Retina (tissue), 1 donor: Measurements from ENCODE around the gene EIF3D.

Source experiments
- DNase-seq: peaks from one replicate; pipeline ENCODE4 v3.0.0-alpha.2; 2016

Gene EIF3D

GRCh38 chr22:36464715-36465231 lies 64.2 kb downstream of the EIF3D start:
- DNase-seq = no peak

GRCh38 chr22:36463783-36464184 lies 65.2 kb downstream of the EIF3D start:
- DNase-seq = no peak

- DNase-seq = peak; percentile 61
Observed at GRCh38 chr22:36461665-36462649, 67.0 kb downstream of the EIF3D start.
